Left hindlimb (tissue), 1 donor: ENCODE measurements around the gene INIP.

Source experiments
- DNase-seq: peaks from one replicate; pipeline ENCODE4 v3.0.0-alpha.2; 2018

The INIP gene, protein sequence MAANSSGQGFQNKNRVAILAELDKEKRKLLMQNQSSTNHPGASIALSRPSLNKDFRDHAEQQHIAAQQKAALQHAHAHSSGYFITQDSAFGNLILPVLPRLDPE

GRCh38 chr9:112717661-112718331, at the start of gene INIP:
Gene INIP, minus strand, starts transcription at chr9:112718117. Its CDS starts 1,632 bp downstream, at chr9:112716485.
- peak; percentile 96 for DNase-seq

DNA sequence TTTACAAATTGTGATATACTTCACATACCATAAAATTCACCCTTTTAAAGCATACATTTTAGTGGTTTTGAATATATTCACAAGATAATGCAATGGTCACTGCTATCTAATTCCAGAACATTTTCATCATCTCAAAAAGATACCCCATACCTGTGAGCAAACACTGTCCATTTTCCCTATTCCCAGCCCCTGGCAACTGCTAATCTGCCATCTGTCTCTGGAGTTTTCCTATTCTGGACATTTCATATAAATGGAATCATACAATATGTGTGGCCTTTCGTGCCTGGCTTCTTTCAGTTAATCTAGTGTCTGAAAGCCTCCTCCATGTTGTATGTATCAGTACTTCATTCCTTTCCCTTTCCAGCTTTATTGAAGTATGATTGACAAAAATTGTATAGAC, 47.4 kb upstream of the INIP start:
- DNase-seq: no peak

DNA sequence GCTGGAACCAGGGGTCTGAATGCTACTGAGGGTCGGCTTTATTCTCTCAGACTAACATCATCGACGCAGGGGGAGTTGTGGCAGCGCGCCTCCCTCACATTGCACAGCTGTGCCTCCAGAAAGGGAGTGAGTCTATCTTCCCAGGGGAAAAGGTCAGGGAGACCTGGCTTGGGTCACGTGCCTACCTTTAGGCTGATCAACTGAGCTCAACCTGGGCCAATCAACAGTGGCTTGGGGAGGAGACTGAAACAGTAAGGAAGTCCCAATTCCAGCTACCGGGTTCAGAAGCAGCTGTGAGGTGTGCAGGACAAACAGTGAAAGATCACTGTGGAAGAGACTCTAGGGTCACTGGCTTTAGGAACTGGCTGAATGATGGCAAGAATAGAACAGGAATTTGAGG, 46.9 kb upstream of the INIP start:
- DNase-seq: no peak

- DNase-seq: no peak
Observed at GRCh38 chr9:112764344-112764743, 46.4 kb upstream of the INIP start.

GRCh38 chr9:112762726-112763518, 45.0 kb upstream of the INIP start:
- DNase-seq: no peak

DNA sequence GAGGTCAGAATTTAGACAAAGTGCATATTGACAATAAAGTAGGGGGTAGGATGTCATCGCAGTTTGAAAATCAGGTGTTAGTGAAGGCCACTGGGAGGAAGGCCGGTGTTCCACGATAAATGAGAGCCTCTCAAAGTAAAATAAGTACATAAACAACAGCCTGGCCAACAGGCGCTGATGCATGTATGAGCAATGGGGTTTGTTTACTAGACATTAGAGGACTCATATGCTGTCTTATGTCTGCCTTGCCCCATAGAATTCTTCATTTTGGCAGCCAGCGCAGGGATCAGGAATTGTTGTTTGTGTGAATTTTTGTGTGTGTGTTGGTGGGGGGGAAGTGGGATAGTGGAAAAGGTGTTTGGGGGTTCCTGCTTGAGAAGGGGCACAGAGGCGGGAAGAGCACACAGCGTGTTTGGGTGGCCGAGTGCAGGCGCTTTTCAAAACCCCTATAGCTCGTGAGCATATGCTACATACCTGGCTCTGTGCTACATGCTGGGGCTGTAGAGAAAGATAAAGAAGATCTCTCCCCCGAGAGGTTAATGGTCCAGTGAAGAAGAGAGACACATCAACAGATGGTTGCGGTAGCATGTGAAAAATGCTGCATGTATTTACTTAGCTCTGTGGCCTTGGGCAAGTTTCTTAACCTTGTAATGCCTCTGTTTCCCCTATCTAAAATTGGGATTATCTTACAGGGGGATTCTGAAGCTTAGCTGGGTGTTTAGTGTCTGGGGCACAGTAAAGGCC, 44.2 kb upstream of the INIP start:
- DNase-seq: no peak

GRCh38 chr9:112760821-112761220, 42.9 kb upstream of the INIP start:
- no peak for DNase-seq

DNA sequence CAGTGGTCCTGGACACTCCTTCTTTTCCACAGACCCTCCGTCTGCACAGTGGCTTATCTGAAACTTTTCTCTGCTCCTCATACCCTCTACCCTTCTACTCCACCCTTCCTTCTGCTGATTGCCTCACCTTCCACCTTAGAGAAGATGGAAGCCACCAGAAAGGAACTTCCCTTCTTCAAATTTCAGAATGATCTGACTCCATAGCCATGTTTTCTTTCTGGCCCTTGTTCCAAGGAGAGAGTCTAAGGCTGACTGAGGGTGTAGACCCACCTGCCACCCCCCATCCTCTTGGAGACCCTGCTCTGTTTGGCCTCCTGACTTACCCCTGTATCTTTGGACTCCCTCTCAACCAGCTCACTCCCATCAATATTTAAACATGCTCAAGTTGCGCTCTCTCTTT, 40.0 kb upstream of the INIP start:
- DNase-seq: no peak

DNA sequence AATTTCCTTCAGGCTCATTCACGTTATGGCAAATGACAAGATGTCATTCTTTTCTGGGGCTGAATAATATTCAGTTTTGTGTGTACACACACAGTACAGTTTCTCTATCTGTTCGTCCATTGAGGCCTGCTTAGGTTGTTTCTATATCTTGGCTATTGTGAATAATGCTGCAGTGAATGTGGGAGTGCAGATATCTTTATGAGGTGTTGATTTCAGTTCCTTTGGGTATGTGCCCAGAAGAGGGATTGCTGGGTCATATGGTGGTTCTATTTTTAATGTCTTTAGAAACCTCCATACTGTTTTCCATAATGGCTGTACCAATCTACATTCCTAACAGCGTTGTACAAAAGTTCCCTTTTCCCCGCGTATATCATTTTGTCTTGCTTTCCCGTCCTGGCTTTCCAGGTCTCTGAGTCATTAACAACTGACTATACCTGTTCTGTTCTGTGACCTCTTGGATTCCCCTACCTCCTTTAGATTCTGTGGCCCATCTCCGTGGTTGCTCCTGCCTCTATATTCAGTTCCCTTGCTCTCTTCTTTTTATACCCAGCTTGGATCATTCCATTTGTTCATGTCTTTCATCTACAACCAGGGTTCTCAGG, 39.5 kb upstream of the INIP start:
- DNase-seq: no peak

GRCh38 chr9:112755675-112756074, 37.8 kb upstream of the INIP start:
- DNase-seq: no peak

DNA sequence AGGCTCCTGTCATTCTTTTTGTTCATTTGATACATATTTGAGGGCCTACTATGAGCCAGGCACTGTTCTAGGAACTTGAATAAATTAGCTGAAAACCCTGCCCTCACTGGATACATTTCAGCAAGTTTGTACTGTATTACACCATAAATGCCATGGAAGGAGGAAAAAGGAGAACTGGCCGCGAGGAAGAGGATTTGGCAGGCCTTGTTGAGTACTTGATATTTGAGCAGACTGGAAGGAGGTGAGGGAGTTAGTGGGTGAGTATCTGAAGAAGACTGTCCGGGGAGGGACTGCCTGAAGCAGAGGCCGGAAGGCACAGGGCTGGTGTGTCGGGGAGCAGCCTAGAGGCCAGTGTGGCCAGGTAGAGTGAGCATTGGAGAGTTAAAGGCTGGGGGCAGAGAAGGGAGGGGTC, 37.1 kb upstream of the INIP start:
- DNase-seq: no peak

- DNase-seq: no peak
Observed at GRCh38 chr9:112754578-112754977, 36.7 kb upstream of the INIP start.

GRCh38 chr9:112753725-112754124, 35.8 kb upstream of the INIP start:
- no peak for DNase-seq

GRCh38 chr9:112752334-112753125, 34.6 kb upstream of the INIP start:
- no peak for DNase-seq

- peak; percentile 70 for DNase-seq
Observed at GRCh38 chr9:112751056-112751795, 33.3 kb upstream of the INIP start.

DNA sequence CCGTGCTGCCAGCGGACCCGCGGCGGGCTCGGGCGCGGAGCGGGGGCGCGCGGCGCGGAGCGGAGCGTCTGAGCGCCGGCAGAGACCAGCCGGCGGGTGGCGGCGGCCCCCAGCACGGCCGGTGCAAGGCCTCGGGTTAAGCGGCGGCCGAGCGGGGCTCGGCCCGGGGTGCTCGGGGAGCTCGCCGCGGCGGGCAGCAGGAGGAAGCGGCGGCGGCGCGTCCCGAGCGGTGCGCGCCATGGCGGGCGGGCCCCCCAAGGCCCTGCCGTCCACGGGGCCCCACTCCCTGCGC, 32.8 kb upstream of the INIP start:
- DNase-seq: no peak

DNA sequence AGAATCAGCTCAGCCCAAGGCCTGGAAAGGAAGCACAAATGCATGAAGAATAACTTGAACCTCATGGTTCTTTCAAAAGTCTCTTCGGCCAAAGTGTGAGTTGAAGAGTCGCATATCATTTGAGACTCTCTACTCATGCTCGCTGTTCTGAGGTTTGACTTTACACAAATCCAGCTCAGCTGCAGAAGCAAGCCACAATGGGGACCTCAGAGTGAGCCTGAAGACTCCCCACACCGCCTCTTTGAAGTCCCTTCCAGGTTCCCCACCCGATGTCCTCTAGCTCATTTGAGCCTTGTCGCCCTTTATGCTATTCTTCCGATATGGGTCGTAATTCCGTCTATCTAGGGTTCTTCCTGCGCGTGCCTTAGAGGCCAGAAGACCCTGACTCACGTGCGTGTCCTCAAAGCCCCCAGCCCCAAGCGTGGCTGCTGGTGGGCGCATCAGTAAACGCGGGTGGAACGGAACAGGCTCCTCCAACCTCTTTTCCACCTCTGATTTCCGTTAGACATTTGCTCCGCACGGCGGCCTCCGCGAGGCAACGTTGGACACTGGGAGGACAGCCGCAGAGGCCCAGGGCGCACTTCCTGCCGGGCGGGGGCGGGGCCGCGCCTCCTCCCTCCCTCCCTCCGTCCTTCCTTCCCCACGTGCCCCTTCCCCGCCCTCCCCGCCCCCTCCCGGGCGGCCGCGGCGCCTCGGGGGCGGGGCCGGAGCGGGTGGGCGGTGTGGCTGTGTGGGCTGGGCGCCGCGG, 32.3 kb upstream of the INIP start, which contains the start of gene SNX30:
Gene SNX30 (plus strand): TSS at position 745 of the 748 bp plus-strand sequence. CDS start 242 bp downstream, outside the sequence.
- peak; percentile 94 for DNase-seq

- no peak for DNase-seq
Observed at GRCh38 chr9:112747094-112747493, 29.2 kb upstream of the INIP start.

DNA sequence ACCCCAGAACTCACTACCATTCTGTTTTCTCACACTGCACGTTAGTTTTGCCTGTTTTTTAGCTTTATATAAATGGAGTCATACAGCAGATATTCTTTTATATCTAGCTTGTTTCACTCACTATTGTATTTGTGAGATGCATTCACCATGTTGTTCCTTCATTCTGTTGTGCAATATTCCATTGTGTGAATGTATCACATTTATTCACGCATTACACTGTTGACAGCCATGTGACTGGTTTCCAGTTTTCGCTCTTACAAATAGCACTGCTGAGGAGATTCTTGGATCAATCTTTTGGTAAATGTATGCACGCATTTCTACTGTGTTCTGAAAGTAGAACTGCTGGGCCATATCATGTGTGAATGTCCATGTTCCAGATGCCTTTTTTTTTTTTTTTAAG, 26.3 kb upstream of the INIP start:
- DNase-seq: no peak

DNA sequence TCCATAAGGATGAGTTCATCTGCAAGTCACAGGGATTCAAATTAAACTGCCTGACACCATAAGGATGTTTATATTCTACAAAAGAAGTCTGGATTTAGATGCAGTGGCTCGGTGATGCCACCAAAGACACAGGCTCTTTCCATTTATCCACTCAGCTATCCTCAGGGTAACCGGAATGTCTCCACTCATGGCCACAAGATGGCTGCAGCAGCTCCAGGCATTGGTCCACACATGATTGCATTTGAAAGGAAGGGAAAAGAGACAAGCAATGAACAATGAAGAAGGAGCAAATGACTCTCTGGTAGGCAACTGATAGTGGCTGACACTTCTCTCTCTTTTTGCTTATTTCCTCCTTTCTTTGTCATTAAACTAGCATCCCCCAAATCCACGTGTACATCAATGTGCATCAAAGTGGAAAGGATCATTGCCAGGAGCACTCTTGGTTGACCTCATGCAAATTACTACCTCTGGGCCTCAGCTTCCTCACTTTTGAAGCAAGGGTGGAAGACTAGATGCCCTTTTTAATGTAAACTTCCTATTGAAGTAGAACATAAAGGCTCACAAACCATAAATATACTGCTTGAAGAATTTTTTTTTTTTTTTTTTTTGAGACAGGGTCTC, 25.4 kb upstream of the INIP start:
- no peak for DNase-seq
